Stomach (tissue), 9 donors: ENCODE measurements around the gene NUMA1. TPM values are rescaled to one million over a fixed set of nuclear protein-coding genes. Genes with fewer than 3 reads are reported as not detected.

Source experiments
- DNase-seq, 2 donors: peaks; one replicate each; pipeline versions ENCODE4 v3.0.0 to v3.0.0-alpha.2; 2013 to 2019
- H3K27ac ChIP-seq, 5 donors: fragments of 200-600 bp in 4 of 5; sonication (generic) in 4 of 5; one replicate each; pipeline ENCODE4 v1.5.1; 2013 to 2019; ENCODE audit warnings: mild to moderate bottlenecking in 1 of 5, moderate library complexity in 1 of 5
- H3K27me3 ChIP-seq, 3 donors: fragments of 200-600 bp; sonication (generic); one replicate each; pipeline ENCODE4 v1.5.1; 2017 to 2019; ENCODE audit warnings: mixed run types in 1 of 3
- H3K36me3 ChIP-seq, 4 donors: fragments of 200-600 bp; sonication (generic); 1 replicate in 3 of 4; 2 replicates in 1 of 4; pipeline ENCODE4 v1.5.1; 2016 to 2019
- H3K4me1 ChIP-seq, 4 donors: fragments of 200-600 bp; sonication (generic); one replicate each; pipeline ENCODE4 v1.5.1; 2016 to 2019
- H3K4me3 ChIP-seq, 4 donors: fragments of 200-600 bp; sonication (generic) in 3 of 4; one replicate each; pipeline ENCODE4 v1.5.1; 2016 to 2019; ENCODE audit warnings: mild to moderate bottlenecking in 1 of 4
- H3K9me3 ChIP-seq, 4 donors: fragments of 200-600 bp; sonication (generic); one replicate each; pipeline ENCODE4 v1.5.1; 2016 to 2019
- CTCF ChIP-seq, 7 experiments: fragments of 450-650 bp in 4 of 7; fragments of 200-600 bp in 3 of 7; sonication (generic) in 3 of 7; IDR thresholded peaks; one replicate each; pipeline ENCODE4 v1.5.1; 2016 to 2019; ENCODE audit warnings: antibody characterized with exemption in 7 of 7, control low read depth in 2 of 7, mild to moderate bottlenecking in 1 of 7
- EP300 ChIP-seq: sonication (generic); formaldehyde crosslinking; IDR thresholded peaks from one replicate; pipeline ENCODE4 v1.6.1; 2017; ENCODE audit warnings: antibody characterized with exemption
- POLR2A ChIP-seq, 4 donors: fragments of 450-650 bp; IDR thresholded peaks; one replicate each; pipeline ENCODE4 v1.6.1; 2016; ENCODE audit warnings: antibody characterized with exemption in 4 of 4, control low read depth in 2 of 4, mild to moderate bottlenecking in 1 of 4, moderate library complexity in 1 of 4
- POLR2AphosphoS5 ChIP-seq, 3 donors: sonication (generic); formaldehyde crosslinking; IDR thresholded peaks; one replicate each; pipeline ENCODE4 v1.6.1; 2016; ENCODE audit warnings: antibody characterized with exemption in 3 of 3
- WGBS, 5 donors: extraction: QIAGEN DNeasy Blood & Tissue Kit in 3 of 5; methylation state at CpG; one replicate each; pipeline versions ENCODE4 v1.1.5 to v1.1.7; 2013 to 2018; 5-methylcytosine and 5-hydroxymethylcytosine counted together
- intact Hi-C: fragments of 100-400 bp; cut with DNase I; formaldehyde crosslinking; loops from one replicate; pipeline ENCODE4 v1.15.1; 2023; ENCODE audit warnings: low total_unique reads
- polyA plus RNA-seq, 3 donors: library from polyadenylated mRNA; stranded (reverse); fragments of 200-250 nt; gene quantifications; one replicate each; pipeline ENCODE4 v1.2.3, GENCODE V29; 2013
- total RNA-seq, 5 donors: library from RNA; depleted of rRNA; stranded (reverse); fragments of >200 nt; gene quantifications; one replicate each; pipeline versions ENCODE4 v1.1.0 to v1.2.3, GENCODE V29; 2014 to 2016
- donor health status: healthy with polysubstance abuse.
- donor health status: Bipolar disorder and iron deficiency.
- donor health status: healthy.

Gene NUMA1
- total and polyA plus RNA-seq, 8 donors = 84.2 to 619 (median 182) TPM

DNA sequence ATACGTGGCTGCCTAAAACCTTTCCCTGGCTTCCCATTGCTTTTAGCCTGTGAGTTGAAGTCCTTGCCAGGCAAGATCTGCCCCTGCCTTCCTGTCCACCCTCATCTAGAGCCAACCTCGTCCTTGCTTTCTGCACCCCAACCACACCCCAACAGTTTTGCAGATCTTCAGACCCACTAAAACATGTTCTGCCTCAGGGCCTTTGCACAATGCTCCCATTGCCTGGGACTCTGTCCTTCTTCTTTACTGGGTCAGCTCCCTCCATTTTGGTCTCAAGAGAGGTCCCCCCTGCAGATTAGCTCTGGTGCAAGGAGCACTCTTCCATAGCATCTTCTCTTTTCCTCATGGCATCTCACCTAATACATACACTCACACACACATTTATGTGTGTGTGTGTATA lies 40.6 kb upstream of the NUMA1 start:
- H3K36me3 ChIP-seq = no peaks in the 10 kb centered on the region
- H3K4me1 ChIP-seq = no peaks in the 10 kb centered on the region
- H3K27ac ChIP-seq = no peak overlapping the region
- peaks cover 0 to 11% (median 0%) of the 10 kb centered on the region in 3 donors for H3K27me3 ChIP-seq
- DNase-seq = no peak
- 74 to 88% (median 84%) methylated on average over 2 of the region's 2 CpGs for WGBS, 5 donors
- H3K4me3 ChIP-seq = no peak overlapping the region
- no peaks in the 10 kb centered on the region for H3K9me3 ChIP-seq
- TF ChIP-seq POLR2AphosphoS5 (IDR thresholded peaks at IDR 0.05) (no peak), POLR2A (IDR thresholded peaks at IDR 0.05) (no peak), CTCF (IDR thresholded peaks at IDR 0.05) (no peak), EP300 (no peak)
- intact Hi-C loops = no loop called here

DNA sequence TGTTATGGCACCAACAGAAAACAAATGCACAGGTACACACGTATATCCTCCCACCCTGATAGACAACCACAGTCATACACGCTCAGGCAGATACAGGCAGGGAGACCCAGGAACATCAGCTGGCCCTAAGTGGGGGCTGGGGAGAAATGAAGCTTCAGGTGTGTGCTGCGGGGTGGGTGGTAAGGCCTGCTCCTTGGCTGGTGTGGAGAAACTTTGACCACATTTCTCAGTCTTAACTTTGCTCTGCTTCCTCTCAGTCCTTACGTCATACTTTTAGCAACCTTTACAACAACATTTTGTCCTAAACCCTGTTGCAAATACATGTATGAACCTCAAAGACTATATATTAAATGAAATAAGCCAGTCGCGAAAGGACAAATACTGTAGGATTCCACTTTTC lies 38.9 kb upstream of the NUMA1 start:
- WGBS, 5 donors = 65 to 77% (median 73%) methylated on average over 6 of the region's 6 CpGs
- intact Hi-C loops = no loop called here
- DNase-seq = no peak

GRCh38 chr11:72116019-72116755 lies 35.8 kb upstream of the NUMA1 start:
- Histone ChIP-seq H3K36me3 (no peaks in the 10 kb centered on the region), H3K4me3 (no peak overlapping the region), H3K27ac (no peak overlapping the region), H3K9me3 (no peaks in the 10 kb centered on the region), H3K27me3 (peaks cover 0 to 11% (median 0%) of the 10 kb centered on the region in 3 donors), H3K4me1 (peaks cover 6 to 15% (median 13%) of the 10 kb centered on the region in 4 donors)
- intact Hi-C loops = no loop called here
- DNase-seq = no peak
- no peak for TF ChIP-seq POLR2A (IDR thresholded peaks at IDR 0.05)
- no peak for TF ChIP-seq EP300
- TF ChIP-seq POLR2AphosphoS5 (IDR thresholded peaks at IDR 0.05) = no peak
- no peak for TF ChIP-seq CTCF (IDR thresholded peaks at IDR 0.05)
- 89 to 95% (median 91%) methylated on average over 6 of the region's 6 CpGs for WGBS, 5 donors

More for the DNA sequence above, 38.9 kb upstream of the NUMA1 start:
- H3K27me3 ChIP-seq = peaks cover 0 to 11% (median 0%) of the 10 kb centered on the region in 3 donors
- no peaks in the 10 kb centered on the region for H3K36me3 ChIP-seq
- no peaks in the 10 kb centered on the region for H3K9me3 ChIP-seq
- TF ChIP-seq POLR2AphosphoS5 (IDR thresholded peaks at IDR 0.05) (no peak), POLR2A (IDR thresholded peaks at IDR 0.05) (no peak), EP300 (no peak), CTCF (IDR thresholded peaks at IDR 0.05) (no peak)
- H3K4me3 ChIP-seq = no peak overlapping the region
- H3K27ac ChIP-seq = no peak overlapping the region
- no peaks in the 10 kb centered on the region for H3K4me1 ChIP-seq

GRCh38 chr11:72114570-72114969 lies 34.2 kb upstream of the NUMA1 start:
- DNase-seq = no peak
- H3K4me1 ChIP-seq = peaks cover 8 to 21% (median 14%) of the 10 kb centered on the region in 4 donors
- H3K27ac ChIP-seq = no peak overlapping the region
- H3K4me3 ChIP-seq = no peak overlapping the region
- H3K27me3 ChIP-seq = peaks cover 0 to 11% (median 0%) of the 10 kb centered on the region in 3 donors
- intact Hi-C loops = no loop called here
- H3K36me3 ChIP-seq = peaks cover 0 to 9% (median 6%) of the 10 kb centered on the region in 4 donors
- WGBS, 5 donors = 90 to 100% (median 97%) methylated on average over 1 of the region's 1 CpG
- TF ChIP-seq POLR2A (IDR thresholded peaks at IDR 0.05) (no peak), EP300 (no peak), POLR2AphosphoS5 (IDR thresholded peaks at IDR 0.05) (no peak), CTCF (IDR thresholded peaks at IDR 0.05) (no peak)
- no peaks in the 10 kb centered on the region for H3K9me3 ChIP-seq
